Lower leg skin (tissue), 4 donors: ENCODE measurements around the gene ABL1. TPM values are rescaled to one million over a fixed set of nuclear protein-coding genes. Genes with fewer than 3 reads are reported as not detected.

ENCODE experiments used
- DNase-seq, 2 donors: peaks; one replicate each; pipeline ENCODE4 v3.0.0-alpha.2; 2019; ENCODE audit warnings: low spot score in 2 of 2
- H3K4me3 ChIP-seq: fragments of 200-600 bp; sonication (generic); 2 replicates; pipeline ENCODE4 v1.5.1; 2017; ENCODE audit warnings: mild to moderate bottlenecking, low read depth; ENCODE audit not compliant: poor library complexity, severe bottlenecking
- POLR2A ChIP-seq, 2 donors: fragments of 450-650 bp; IDR thresholded peaks; one replicate each; pipeline ENCODE4 v1.6.1; 2016 to 2017; ENCODE audit warnings: antibody characterized with exemption in 2 of 2, mild to moderate bottlenecking in 1 of 2, moderate library complexity in 1 of 2
- WGBS, 2 donors: methylation state at CpG; one replicate each; pipeline ENCODE4 v1.1.5; 2018; 5-methylcytosine and 5-hydroxymethylcytosine counted together
- intact Hi-C: fragments of 100-400 bp; cut with DNase I; formaldehyde crosslinking; loops from one replicate; pipeline ENCODE4 v1.15.0; 2023; ENCODE audit warnings: low total_unique reads
- total RNA-seq, 4 donors: library from RNA; depleted of rRNA; stranded (reverse); fragments of >200 nt; gene quantifications; one replicate each; pipeline ENCODE4 v1.1.0, GENCODE V29; 2016
- TF ChIP-seq, protein P1 (sequence below), 3 donors: fragments of 450-650 bp; IDR thresholded peaks; one replicate each; pipeline ENCODE4 v1.5.1; 2016; ENCODE audit warnings: antibody characterized with exemption in 3 of 3, mild to moderate bottlenecking in 3 of 3, moderate library complexity in 2 of 3

Gene ABL1
- total RNA-seq, 4 donors from 2014 or later: 21.2 to 47.2 (median 34.3) TPM

DNA sequence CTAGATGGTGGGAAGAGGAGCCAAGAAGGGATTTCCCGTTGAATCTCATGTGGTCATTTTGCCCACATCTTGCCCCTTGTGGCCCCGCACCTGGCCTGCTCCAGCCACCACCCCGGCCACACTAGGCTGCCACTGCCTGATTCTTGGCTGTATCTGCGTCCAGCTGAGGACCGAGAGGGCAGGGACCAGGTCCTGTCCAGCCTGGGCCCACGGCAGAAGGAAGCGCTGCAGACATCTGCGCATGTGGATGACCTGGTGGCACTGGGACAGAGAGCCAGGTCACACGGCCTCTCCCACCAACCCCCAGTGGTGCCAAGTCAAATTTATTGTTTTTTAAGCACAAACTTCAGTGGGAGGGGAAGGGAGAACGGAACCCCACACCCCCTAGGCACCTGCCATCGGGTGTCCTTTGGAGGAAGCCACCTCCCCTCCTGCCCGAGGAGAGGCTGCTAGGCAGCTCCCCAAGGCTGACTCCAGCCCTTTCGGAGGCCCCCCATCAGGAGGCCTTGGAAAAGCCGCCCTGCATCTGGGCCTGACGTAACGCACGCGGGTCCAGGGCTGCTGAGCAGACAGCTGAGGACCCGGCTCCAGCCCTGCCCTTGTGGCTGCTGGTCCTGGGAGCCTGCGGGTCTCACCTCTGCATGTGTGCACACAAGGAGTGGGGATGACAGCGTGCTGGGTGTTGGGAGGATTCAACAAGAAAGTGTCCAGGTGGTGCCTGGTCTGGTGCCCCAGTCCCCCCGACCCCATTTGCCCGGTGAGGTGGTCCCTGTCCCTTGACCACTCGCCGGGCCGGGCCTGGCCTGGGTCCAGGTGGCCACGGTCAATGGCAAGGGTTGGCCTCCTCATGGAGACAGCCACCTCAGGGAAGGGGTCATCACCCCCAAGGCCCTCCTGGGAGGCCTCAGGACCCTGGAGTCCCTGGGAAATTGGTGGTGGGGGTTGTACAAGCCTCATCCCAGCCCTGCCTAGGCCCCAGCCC lies 67.4 kb downstream of the ABL1 start:
- TF ChIP-seq POLR2A (IDR thresholded peaks at IDR 0.05): no peak
- TF ChIP-seq, protein P1, sequence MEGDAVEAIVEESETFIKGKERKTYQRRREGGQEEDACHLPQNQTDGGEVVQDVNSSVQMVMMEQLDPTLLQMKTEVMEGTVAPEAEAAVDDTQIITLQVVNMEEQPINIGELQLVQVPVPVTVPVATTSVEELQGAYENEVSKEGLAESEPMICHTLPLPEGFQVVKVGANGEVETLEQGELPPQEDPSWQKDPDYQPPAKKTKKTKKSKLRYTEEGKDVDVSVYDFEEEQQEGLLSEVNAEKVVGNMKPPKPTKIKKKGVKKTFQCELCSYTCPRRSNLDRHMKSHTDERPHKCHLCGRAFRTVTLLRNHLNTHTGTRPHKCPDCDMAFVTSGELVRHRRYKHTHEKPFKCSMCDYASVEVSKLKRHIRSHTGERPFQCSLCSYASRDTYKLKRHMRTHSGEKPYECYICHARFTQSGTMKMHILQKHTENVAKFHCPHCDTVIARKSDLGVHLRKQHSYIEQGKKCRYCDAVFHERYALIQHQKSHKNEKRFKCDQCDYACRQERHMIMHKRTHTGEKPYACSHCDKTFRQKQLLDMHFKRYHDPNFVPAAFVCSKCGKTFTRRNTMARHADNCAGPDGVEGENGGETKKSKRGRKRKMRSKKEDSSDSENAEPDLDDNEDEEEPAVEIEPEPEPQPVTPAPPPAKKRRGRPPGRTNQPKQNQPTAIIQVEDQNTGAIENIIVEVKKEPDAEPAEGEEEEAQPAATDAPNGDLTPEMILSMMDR (IDR thresholded peaks at IDR 0.05): no peak
- H3K4me3 ChIP-seq: no peak overlapping the region
- 64 to 74% methylated on average over 14 to 27 of the region's 27 CpGs for WGBS, 2 donors
- DNase-seq: no peak
- intact Hi-C loops: no loop called here

GRCh38 chr9:130903194-130904069 lies 68.4 kb downstream of the ABL1 start:
- 56 to 69% methylated on average over 22 to 25 of the region's 25 CpGs for WGBS, 2 donors
- no peak for TF ChIP-seq POLR2A (IDR thresholded peaks at IDR 0.05)
- TF ChIP-seq, protein P1 (IDR thresholded peaks at IDR 0.05): no peak
- intact Hi-C loops: no loop called here

DNA sequence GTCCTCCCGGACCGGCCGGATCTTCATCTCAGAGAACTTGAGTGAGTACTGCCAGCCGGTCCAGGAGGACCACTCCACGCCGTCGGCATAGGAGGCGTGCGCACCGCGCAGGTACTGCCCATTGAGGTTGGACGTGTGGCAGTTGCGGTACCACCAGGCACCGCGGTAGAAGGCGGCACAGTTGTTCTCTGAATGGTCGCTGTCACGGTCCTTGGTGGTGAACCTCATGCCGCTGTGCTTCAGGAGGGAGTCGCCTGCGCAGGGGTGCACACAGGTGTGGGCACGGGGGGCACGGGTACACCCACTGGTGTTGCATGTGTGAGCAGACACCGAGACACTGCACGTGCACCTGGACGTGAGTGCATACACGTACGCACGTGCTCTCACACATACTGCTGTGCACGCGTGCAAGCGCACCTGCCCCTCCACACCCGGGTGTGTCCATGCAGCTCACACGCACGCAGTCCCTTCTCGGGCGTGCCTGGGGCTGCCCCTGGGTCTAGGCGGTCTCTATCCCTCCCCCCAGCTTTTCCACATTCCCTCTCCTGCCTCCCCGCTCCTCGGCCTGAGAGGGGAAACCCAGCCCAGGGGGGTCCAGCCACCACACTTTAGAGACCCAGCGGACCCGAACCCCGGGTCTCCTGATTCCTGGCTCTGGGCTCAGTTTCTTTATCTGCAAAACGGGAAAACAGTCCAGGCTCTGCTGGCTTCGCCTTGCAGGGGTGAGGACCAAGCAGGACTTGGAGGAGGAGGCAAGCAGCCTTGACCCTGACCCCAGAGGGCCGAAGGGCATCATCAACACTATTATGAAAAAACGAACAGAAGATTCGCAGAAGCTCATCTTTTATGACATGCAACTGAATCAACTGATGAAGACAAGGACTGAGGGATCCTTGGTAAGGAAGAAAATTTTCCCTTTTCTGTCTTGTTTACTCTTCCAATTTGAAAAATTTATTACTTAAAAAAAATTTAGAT lies 69.3 kb downstream of the ABL1 start:
- intact Hi-C loops: no loop called here
- no peak for DNase-seq
- 72 to 78% methylated on average over 34 to 46 of the region's 48 CpGs for WGBS, 2 donors
- H3K4me3 ChIP-seq: no peak overlapping the region
- TF ChIP-seq, protein P1 (IDR thresholded peaks at IDR 0.05): no peak
- TF ChIP-seq POLR2A (IDR thresholded peaks at IDR 0.05): no peak

More at GRCh38 chr9:130903194-130904069, 68.4 kb downstream of the ABL1 start:
- H3K4me3 ChIP-seq: no peak overlapping the region
- DNase-seq: no peak

GRCh38 chr9:130905125-130905901 lies 70.3 kb downstream of the ABL1 start:
- TF ChIP-seq, protein P1 (IDR thresholded peaks at IDR 0.05): no peak
- TF ChIP-seq POLR2A (IDR thresholded peaks at IDR 0.05): no peak
- no peak for DNase-seq
- intact Hi-C loops: no loop called here
- H3K4me3 ChIP-seq: no peak overlapping the region
- WGBS, 2 donors: 86 to 91% methylated on average over 24 of the region's 24 CpGs
